Measurements from ENCODE around the gene LGALS7B.
"Not testable (repeated sequence)": the region's sequence is repeated elsewhere in the genome, so short reads cannot be mapped to it uniquely, and the experiment has no call there.

LGALS7B gene

GRCh38 chr19:38796154-38796553 is 7.2 kb downstream of the LGALS7B start:
- no peak for DNase-seq (ENCODE audit: low read depth, low spot score)

GRCh38 chr19:38797781-38798180 is 8.8 kb downstream of the LGALS7B start:
- DNase-seq (ENCODE audit: low read depth, low spot score), result not testable (repeated sequence)

- no peak for DNase-seq (ENCODE audit: low read depth, low spot score)
Observed at GRCh38 chr19:38799104-38799503, 10.1 kb downstream of the LGALS7B start.

- no peak for DNase-seq (ENCODE audit: low read depth, low spot score)
Observed at GRCh38 chr19:38800577-38801347, 11.8 kb downstream of the LGALS7B start.

GRCh38 chr19:38801359-38802095 is 12.5 kb downstream of the LGALS7B start:
- DNase-seq (ENCODE audit: low read depth, low spot score), result no peak

GRCh38 chr19:38803543-38803942 is 14.5 kb downstream of the LGALS7B start:
- DNase-seq (ENCODE audit: low read depth, low spot score), result no peak

GRCh38 chr19:38805180-38805579 is 16.2 kb downstream of the LGALS7B start:
- DNase-seq (ENCODE audit: low read depth, low spot score), result no peak

- DNase-seq (ENCODE audit: low read depth, low spot score), result no peak
Observed at GRCh38 chr19:38806371-38806770, 17.4 kb downstream of the LGALS7B start.

- not testable (repeated sequence) for DNase-seq (ENCODE audit: low read depth, low spot score)
Observed at GRCh38 chr19:38807374-38808098, 18.5 kb downstream of the LGALS7B start.

GRCh38 chr19:38808741-38809140 is 19.7 kb downstream of the LGALS7B start:
- no peak for DNase-seq (ENCODE audit: low read depth, low spot score)

GRCh38 chr19:38809592-38810252 is 20.7 kb downstream of the LGALS7B start:
- no peak for DNase-seq (ENCODE audit: low read depth, low spot score)

- no peak for DNase-seq (ENCODE audit: low read depth, low spot score)
Observed at GRCh38 chr19:38812009-38812840, 23.2 kb downstream of the LGALS7B start.

- DNase-seq (ENCODE audit: low read depth, low spot score), result no peak
Observed at GRCh38 chr19:38812841-38813320, 23.9 kb downstream of the LGALS7B start, which contains the start of gene LGALS4. LGALS4 (minus strand) TSS chr19:38812945; CDS start chr19:38812886, 59 bp downstream.

GRCh38 chr19:38813323-38813722 is 24.3 kb downstream of the LGALS7B start:
- DNase-seq (ENCODE audit: low read depth, low spot score), result no peak

- DNase-seq (ENCODE audit: low read depth, low spot score), result not testable (repeated sequence)
Observed at GRCh38 chr19:38813932-38814331, 24.9 kb downstream of the LGALS7B start.

GRCh38 chr19:38815059-38816001 is 26.3 kb downstream of the LGALS7B start:
- DNase-seq (ENCODE audit: low read depth, low spot score), result no peak

- DNase-seq (ENCODE audit: low read depth, low spot score), result no peak
Observed at GRCh38 chr19:38816131-38816750, 27.2 kb downstream of the LGALS7B start.

GRCh38 chr19:38817081-38817480 is 28.1 kb downstream of the LGALS7B start:
- DNase-seq (ENCODE audit: low read depth, low spot score), result no peak
